ENCODE data around the gene ETDA. TPM values are rescaled to one million over a fixed set of nuclear protein-coding genes. Genes with fewer than 3 reads are reported as not detected.
"Not testable (repeated sequence)": the region's sequence is repeated elsewhere in the genome, so short reads cannot be mapped to it uniquely, and the experiment has no call there.

ETDA gene
- not detected for total RNA-seq

DNA sequence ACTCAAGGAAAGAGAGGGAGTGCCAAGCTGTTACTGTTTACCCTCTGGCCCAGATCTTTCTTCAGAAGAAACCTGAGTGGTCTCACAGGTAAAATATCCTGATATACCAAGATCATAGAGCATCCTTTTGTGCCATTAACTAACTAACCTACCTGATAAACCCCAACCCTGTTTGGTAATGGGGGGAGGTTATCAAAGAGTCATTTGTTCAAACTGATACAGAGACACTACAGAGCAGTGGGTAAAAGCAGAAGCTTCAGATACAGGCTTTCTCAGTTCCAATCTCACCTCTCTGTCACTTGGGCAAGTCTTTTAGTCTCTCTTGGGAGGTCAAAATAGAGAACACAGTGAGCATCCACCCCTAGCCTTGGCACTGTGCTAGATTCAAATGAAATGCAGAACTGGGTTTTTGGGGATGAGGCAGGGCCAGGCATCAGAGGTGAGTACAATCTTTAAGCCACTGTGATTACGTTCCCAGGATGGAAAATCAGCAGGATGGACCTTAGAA lies at the start of gene ETDA:
ETDA (plus strand) TSS at position 51 of the 508 bp plus-strand sequence. CDS start 1,216 bp downstream, outside the sequence.
- H3K27me3 ChIP-seq; H3K4me3 ChIP-seq; H3K36me3 ChIP-seq; H3K4me1 ChIP-seq; H3K9me3 ChIP-seq; H3K27ac ChIP-seq; DNase-seq; ATAC-seq (ENCODE audit: low FRiP score in 2 of 2): not testable (repeated sequence)
- WGBS, 2 donors = no CpG with 5 or more reads among the region's 1 CpG

GRCh38 chrX:135206427-135206826 lies 45.4 kb upstream of the ETDA start:
- DNase-seq = peak; percentile 6 to 48
- H3K4me1 ChIP-seq; H3K27ac ChIP-seq; H3K4me3 ChIP-seq; H3K27me3 ChIP-seq; ATAC-seq (ENCODE audit: low FRiP score in 2 of 2); H3K36me3 ChIP-seq; H3K9me3 ChIP-seq: not testable (repeated sequence)
- TF ChIP-seq, protein P1, sequence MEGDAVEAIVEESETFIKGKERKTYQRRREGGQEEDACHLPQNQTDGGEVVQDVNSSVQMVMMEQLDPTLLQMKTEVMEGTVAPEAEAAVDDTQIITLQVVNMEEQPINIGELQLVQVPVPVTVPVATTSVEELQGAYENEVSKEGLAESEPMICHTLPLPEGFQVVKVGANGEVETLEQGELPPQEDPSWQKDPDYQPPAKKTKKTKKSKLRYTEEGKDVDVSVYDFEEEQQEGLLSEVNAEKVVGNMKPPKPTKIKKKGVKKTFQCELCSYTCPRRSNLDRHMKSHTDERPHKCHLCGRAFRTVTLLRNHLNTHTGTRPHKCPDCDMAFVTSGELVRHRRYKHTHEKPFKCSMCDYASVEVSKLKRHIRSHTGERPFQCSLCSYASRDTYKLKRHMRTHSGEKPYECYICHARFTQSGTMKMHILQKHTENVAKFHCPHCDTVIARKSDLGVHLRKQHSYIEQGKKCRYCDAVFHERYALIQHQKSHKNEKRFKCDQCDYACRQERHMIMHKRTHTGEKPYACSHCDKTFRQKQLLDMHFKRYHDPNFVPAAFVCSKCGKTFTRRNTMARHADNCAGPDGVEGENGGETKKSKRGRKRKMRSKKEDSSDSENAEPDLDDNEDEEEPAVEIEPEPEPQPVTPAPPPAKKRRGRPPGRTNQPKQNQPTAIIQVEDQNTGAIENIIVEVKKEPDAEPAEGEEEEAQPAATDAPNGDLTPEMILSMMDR (IDR thresholded peaks at IDR 0.05) = peak; percentile 18 to 54 (median 42)
- 43 to 50% methylated on average over 2 to 11 of the region's 11 CpGs for WGBS, 2 donors

GRCh38 chrX:135213200-135213844 lies 38.5 kb upstream of the ETDA start:
- no peak for DNase-seq
- TF ChIP-seq POLR2A (IDR thresholded peaks at IDR 0.05) (no peak), EP300 (IDR thresholded peaks at IDR 0.05) (no peak), POLR2AphosphoS5 (IDR thresholded peaks at IDR 0.05) (no peak)
- TF ChIP-seq, protein P1 (IDR thresholded peaks at IDR 0.05) = no peak
- ATAC-seq (ENCODE audit: low FRiP score in 2 of 2) = no peak
- Histone ChIP-seq H3K4me3 (no peak overlapping the region), H3K36me3 (no peaks in the 10 kb centered on the region), H3K27ac (no peak overlapping the region), H3K4me1 (no peaks in the 10 kb centered on the region), H3K27me3 (no peaks in the 10 kb centered on the region), H3K9me3 (no peaks in the 10 kb centered on the region)
- WGBS, 2 donors = 82 to 86% methylated on average over 8 of the region's 8 CpGs

GRCh38 chrX:135245989-135246388 lies 5.9 kb upstream of the ETDA start:
- H3K4me1 ChIP-seq; H3K9me3 ChIP-seq; H3K4me3 ChIP-seq; H3K27me3 ChIP-seq; DNase-seq; H3K36me3 ChIP-seq; H3K27ac ChIP-seq; ATAC-seq (ENCODE audit: low FRiP score in 2 of 2): not testable (repeated sequence)
- no CpG with 5 or more reads among the region's 6 CpGs for WGBS, 2 donors

GRCh38 chrX:135256087-135256684 lies 4.3 kb downstream of the ETDA start:
- not testable (repeated sequence) for H3K4me1 ChIP-seq; H3K9me3 ChIP-seq; H3K4me3 ChIP-seq; H3K27me3 ChIP-seq; DNase-seq; ATAC-seq (ENCODE audit: low FRiP score in 2 of 2); H3K27ac ChIP-seq; H3K36me3 ChIP-seq
- WGBS, 2 donors = 65% methylated on average over 7 of the region's 8 CpGs; no CpG with 5 or more reads in 1 of the 2 donors

DNA sequence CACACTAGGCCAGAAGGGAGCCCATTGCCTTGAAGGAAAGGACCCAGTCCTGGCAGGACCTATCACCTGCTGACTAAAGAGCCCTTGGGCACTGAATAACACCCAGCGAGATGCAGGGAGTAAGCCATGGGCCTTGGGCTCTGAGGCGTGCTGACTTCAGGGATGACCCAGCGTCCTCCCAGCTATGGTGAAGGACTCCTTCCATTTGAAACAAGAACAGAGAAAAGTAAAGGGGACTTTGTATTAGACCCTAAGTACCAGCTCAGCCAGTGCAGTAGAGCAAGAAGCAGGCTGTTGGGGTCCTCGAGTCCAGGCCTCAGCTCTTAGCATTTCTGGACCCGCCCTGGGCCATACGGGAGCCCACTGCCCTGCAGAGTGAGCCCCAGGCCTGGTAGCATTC lies 5.1 kb downstream of the ETDA start:
- Histone ChIP-seq H3K4me1 (no peaks in the 10 kb centered on the region), H3K27me3 (no peaks in the 10 kb centered on the region), H3K4me3 (no peak overlapping the region), H3K9me3 (no peaks in the 10 kb centered on the region), H3K27ac (no peak overlapping the region), H3K36me3 (no peaks in the 10 kb centered on the region)
- 86 to 100% methylated on average over 2 to 6 of the region's 6 CpGs for WGBS, 2 donors
- TF ChIP-seq EP300 (IDR thresholded peaks at IDR 0.05) (no peak), POLR2AphosphoS5 (IDR thresholded peaks at IDR 0.05) (no peak), POLR2A (IDR thresholded peaks at IDR 0.05) (no peak)
- TF ChIP-seq, protein P1 (IDR thresholded peaks at IDR 0.05) = no peak
- ATAC-seq (ENCODE audit: low FRiP score in 2 of 2) = no peak
- no peak for DNase-seq

Data from upper lobe of left lung (tissue), 6 donors.